Fibroblast of pulmonary artery (primary cell): ENCODE measurements around the gene LYRM2.

ENCODE experiments used
- DNase-seq: peaks from one replicate; pipeline ENCODE4 v3.0.0-alpha.2; 2010; ENCODE audit warnings: low read depth
- H3K4me3 ChIP-seq: replicated peaks from 2 replicates; pipeline ENCODE4 v1.5.1; 2011; ENCODE audit warnings: low read depth, mild to moderate bottlenecking, control low read depth, low read length, moderate library complexity
- TF ChIP-seq, protein P1 (sequence below): IDR thresholded peaks from 2 replicates; pipeline ENCODE4 v1.5.1; 2011; ENCODE audit warnings: mild to moderate bottlenecking, control low read depth, low read length, inconsistent platforms; ENCODE audit errors: missing control alignments

The LYRM2 gene

DNA sequence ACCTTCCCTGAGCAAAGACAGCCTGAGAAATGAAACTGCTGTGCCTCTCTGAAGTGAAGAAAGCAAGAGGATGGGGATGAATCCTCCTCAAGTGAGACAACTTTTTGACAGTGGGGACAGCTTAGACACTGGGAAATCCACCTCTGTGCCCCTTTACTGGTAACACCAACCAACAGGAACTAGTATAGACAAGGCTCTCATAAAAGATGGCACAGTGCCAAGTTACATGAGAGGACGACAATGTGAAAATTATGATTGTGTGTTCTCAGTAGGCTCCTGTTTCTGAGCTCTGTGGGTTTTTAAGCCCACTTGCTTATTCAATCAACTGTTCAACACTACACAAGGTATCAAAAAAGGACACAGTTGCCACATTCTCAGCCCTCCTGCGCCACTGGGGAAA lies 41.6 kb upstream of the LYRM2 start:
- H3K4me3 ChIP-seq, result no peak overlapping the region
- TF ChIP-seq, protein P1, sequence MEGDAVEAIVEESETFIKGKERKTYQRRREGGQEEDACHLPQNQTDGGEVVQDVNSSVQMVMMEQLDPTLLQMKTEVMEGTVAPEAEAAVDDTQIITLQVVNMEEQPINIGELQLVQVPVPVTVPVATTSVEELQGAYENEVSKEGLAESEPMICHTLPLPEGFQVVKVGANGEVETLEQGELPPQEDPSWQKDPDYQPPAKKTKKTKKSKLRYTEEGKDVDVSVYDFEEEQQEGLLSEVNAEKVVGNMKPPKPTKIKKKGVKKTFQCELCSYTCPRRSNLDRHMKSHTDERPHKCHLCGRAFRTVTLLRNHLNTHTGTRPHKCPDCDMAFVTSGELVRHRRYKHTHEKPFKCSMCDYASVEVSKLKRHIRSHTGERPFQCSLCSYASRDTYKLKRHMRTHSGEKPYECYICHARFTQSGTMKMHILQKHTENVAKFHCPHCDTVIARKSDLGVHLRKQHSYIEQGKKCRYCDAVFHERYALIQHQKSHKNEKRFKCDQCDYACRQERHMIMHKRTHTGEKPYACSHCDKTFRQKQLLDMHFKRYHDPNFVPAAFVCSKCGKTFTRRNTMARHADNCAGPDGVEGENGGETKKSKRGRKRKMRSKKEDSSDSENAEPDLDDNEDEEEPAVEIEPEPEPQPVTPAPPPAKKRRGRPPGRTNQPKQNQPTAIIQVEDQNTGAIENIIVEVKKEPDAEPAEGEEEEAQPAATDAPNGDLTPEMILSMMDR, result no peak
- peak; percentile 4 for DNase-seq

DNA sequence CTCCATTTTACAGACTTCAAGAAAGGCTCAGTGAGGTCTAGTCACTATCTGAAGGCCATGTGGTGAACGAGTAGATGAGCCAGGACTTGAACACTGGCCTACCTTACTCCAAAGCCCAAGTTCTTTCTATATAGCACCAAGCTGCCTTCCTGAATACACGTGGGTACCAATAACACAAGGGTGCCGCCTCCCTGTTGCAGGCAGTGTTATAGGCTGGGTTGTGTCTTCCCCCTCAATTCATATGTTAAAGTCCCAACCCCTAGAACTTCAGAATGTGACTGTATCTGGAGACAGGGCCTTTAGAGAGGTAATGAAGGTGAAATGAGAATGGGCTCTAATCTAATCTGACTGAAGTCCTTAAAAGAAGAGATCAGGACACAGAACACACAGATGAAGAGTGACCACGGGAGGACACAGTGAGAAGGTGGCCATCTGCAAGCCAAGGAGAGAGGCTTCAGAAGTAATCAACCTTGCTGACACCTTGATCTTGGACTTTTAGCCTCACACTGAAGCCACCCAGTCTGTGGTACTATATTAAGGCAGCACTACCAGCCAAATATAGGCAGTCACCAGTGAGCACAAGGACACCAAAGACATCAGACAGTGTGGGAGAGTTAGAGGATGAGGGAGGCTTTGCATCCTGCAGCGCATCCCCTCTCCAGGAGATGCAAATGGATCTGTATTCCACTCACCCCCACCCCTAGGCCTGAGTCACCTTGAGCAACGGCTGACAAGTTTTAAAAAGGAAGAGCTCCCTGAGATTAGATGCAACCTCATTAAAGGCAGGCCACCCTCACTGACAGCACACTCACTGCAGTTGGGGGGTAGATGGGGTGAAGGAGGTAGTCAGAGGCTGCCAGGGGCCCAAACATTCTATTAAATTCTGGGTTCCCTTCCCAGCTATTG lies 40.9 kb upstream of the LYRM2 start:
- H3K4me3 ChIP-seq, result no peak overlapping the region
- no peak for DNase-seq
- TF ChIP-seq, protein P1, result no peak

DNA sequence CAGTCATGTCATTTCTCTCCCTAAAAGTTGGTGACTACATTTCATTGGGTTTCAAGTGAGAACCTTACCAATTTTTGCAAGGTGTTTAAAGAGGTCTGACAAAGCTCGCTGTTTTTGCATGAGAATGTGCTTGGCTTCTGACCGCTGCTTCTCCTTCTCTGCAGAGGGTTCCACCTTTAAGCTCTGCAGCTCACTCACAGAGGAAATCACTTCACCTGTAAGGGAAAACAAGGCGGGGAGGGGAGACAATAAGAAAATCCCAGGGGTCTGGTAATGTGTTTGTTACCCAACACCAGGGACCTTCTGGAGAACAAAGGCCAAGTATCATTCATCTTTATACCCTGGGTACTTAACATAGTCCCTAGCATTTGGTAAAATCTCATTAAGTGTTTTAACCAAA lies 40.0 kb upstream of the LYRM2 start:
- no peak for DNase-seq

DNA sequence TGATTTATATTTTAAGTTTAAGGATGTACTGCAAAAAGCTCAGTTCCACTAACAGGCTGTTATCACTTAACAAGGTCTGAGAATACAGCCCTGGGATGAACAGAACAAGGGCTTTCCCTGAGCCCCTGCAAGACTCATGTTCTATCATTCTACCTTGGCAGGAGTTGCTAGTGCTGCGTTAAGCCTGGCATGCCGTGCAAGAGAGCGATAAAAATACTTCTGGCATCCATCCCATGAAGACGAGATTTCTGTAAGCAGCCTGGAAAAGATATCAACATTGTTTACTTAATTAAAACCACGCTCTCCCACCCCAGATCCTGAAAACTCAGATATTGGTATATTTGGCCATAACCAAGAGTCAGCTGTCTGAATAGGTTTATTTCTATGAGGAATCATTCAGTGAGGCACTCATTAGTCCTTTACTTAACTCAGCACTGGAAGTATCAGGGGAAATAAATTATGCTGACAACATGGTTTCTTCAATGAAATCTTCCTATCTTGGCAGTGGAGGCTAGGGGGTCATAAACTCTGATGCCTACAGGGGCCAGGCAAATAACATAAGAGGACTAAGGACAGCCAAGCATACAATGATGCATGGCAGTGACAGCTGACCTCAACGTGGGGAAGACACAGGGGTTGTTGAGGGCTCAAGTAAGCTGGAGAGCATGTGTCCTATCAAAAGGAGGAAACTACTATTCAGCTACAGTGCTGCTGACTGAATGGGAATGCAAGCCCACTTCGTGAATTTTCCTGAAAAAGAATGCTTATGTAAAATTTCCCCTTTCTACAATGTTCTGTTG lies 37.6 kb upstream of the LYRM2 start:
- TF ChIP-seq, protein P1, result no peak
- peak; percentile 51 for DNase-seq
- H3K4me3 ChIP-seq, result no peak overlapping the region

More for the DNA sequence above, 40.0 kb upstream of the LYRM2 start:
- TF ChIP-seq, protein P1, result no peak
- no peak overlapping the region for H3K4me3 ChIP-seq

DNA sequence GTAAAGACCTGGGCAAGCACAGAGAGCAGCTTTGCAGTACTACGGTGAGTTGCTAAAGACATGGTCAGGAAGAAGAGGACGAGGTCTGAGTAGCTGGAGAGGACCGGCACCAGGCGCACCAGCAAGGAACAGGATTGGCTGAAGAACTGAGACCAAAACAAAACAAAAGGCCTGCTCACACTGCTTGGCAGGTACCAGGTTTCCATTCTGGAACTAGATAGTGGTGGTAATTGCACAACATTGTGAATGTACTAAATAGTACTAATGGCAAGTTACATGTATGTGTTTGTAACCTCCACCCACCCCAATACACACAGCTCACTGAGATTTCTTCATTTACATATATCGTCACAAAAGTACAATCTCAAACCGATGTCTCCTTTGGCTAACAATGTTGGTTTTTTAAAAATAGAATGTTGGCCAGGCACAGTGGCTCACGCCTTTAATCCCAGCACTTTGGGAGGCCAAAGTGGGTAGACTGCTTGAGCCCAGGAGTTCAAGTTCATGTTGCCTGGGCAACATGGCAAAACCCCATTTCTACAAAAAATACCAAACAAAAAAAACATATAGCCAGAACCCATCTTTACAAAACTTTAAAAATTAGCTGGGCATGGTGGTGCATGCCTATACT lies 32.5 kb upstream of the LYRM2 start:
- no peak overlapping the region for H3K4me3 ChIP-seq
- TF ChIP-seq, protein P1, result no peak
- no peak for DNase-seq

DNA sequence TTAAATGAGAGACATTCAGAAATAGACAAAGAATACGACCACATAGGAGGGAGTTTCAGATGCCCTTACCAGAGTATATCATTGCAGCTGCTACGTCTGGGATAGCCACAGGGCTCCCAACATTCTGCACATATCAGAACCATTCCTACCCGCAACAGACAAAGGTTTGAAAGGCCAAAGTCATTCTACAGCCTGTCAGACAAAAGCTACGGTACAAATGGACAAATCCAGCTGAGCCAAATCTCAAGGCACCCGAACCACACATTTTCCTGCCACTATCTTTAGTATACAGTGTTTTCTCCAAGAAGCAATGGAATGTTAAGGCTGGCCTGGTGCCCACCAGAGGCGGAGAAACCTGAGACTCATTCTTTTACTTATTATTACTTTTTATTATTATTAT lies 30.5 kb upstream of the LYRM2 start:
- no peak overlapping the region for H3K4me3 ChIP-seq
- TF ChIP-seq, protein P1, result no peak
- peak; percentile 34 for DNase-seq
